ENCODE data around the gene TEX38.
"Not testable (repeated sequence)": the region's sequence is repeated elsewhere in the genome, so short reads cannot be mapped to it uniquely, and the experiment has no call there.

Gene TEX38

GRCh38 chr1:46689897-46690296 lies 18.2 kb downstream of the TEX38 start:
- DNase-seq = peak in 2 of 4 experiments; percentile 9 to 21

GRCh38 chr1:46690931-46691421 lies 19.3 kb downstream of the TEX38 start:
- DNase-seq = no peak

DNA sequence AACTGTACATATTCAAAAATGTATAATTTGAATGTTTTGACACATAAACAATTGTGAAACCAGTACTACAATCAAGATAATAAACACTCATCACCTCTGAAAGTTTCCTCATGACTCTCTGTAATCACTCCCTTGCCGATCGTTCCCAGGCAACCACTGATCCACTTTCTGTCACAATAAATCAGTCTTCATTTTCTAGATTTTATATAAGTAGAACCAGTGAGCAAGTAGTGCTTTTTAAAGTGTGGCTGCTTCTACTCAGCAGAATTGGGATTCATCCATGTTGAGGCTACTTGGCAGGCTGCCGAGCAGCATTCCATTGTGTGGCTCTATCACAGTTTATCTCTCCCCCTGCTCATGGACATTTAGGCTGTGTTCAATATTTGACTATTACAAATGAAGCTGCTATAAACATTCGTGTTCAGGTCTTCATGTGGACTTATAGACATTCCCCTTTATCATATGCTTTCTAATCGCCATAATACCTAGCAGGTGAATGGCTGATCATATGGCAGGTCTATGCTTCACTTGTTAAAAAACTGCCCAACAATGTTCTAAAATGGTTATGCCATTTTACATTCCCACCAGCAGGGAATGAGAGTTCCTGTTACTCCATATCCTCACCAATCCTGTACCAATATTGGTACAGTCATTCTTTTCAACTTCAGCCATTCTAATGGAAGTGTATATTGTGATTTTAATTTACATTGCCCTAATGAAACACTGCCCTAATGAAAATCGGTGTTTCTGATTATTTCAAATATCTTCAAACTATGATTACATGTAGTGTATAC lies 20.5 kb downstream of the TEX38 start:
- no peak for DNase-seq

DNA sequence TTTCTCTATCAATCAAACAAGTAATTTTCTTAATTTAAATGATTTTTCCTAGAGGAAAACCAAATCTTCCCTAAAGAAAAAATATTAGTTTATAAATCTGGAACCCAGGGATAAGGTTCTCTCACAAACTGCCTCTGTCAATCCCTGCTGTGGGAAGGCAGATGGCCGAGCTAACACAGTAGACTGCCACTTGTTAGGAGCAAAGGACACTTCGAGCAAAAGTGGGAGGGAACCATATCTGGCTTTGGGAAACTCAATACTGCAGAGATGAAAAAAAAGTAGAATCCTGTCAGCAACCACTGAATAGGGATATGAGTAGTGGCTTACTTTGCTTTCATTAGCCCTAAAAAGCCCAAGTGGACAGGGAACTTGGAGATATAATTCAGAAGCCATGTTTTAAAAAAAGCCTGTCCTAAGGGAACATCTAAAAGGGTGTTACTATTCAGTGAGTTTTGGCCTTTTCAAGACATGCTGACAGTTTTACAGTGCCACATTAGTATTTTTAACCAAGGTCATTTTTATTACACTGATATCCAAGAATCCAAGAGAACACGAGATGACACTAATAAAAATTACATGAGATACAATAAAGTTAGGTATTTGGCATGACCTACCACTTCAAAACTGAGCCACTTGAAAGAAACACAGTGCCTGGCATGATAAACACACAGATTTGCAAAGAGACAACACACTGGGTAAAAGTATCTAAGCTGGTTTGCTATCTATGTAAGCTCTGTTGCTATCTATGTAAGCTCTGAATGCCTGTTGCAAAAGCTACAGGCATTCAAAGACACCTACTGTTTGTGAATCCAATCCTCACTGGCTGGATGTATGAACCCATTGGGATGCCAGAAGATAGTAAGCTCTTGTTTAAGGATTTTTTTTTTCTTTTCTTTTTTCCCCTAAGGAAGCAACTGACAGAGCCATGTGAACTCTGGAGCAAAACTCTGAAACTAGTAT lies 21.4 kb downstream of the TEX38 start:
- no peak for DNase-seq

GRCh38 chr1:46694676-46695075 lies 23.0 kb downstream of the TEX38 start:
- DNase-seq = not testable (repeated sequence)

- DNase-seq = no peak
These were observed 25.4 kb downstream of the TEX38 start for GRCh38 chr1:46697053-46697452.

GRCh38 chr1:46699666-46700065 lies 28.0 kb downstream of the TEX38 start:
- peak; percentile 72 to 93 (median 84) for DNase-seq

DNA sequence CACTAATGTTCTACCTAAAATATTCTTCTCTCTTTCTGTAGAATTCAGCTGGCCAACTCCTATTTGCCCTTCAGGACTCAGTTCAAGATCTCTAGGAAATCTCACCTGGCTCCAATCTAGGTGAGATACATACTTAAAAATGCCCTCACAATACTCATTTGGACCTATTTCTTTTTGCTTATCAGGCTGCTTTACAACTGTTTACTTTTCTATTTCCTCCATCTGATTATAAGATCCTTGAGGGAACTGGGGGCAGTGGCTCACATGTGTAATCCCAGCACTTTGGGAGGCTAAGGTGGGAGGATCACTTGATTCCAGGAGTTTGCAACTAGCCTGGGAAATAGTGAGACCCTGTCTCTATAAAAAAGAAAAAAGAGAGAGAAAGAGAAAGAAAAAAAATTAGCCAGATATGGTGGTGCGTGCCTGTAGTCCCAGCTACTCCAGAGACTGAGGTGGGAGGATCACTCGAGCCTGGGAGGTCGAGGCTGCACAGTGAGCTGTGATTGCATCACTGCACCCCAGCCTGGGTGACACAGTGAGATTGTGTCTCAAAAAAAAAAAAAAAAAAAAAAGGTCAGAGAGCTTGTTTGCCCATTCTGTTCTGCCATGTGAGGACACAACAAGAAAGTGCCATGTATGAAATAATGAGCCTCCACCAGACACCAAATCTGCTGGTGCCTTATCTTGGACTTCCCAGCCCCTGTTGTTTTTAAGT lies 32.4 kb downstream of the TEX38 start:
- DNase-seq = no peak

- no peak for DNase-seq
These were observed 33.8 kb downstream of the TEX38 start for GRCh38 chr1:46705408-46705807.

DNA sequence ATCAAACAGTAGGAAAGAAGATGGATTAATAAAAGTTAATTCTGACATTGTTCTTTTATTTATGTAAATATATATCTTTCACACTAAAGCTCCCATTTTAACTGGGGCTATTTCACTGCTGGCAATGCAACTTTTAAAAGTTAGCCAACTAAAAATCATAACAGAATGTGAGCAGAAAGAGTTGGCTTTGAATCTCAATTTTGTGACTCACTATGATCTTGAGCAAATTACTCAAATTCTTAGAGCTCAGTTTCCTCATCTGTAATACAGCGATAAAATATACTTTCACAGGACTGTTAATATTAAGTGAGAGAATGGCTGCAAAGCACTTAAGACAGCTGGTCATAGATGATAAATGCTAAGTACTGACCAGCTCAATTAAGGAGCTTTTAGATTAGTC lies 36.5 kb downstream of the TEX38 start:
- DNase-seq = no peak

DNA sequence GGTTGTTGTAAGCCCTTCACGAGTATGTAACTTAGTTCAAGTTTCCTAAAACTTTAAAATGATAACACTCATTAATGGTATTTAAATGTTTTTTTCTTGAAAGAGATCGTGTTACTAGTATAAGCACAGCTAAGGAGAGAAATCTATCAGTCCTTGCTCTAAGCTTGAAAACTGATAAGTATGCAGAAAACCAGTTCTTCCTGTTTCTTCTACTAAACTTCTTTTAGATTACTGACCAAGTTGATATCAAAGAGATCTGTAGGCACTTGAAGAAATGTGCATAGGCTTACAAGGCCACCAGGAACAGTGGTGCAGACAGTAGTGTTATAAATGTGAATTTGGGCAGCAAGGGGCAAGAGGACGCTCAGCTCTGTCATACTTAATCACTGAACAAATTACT lies 43.3 kb downstream of the TEX38 start:
- DNase-seq = no peak

DNA sequence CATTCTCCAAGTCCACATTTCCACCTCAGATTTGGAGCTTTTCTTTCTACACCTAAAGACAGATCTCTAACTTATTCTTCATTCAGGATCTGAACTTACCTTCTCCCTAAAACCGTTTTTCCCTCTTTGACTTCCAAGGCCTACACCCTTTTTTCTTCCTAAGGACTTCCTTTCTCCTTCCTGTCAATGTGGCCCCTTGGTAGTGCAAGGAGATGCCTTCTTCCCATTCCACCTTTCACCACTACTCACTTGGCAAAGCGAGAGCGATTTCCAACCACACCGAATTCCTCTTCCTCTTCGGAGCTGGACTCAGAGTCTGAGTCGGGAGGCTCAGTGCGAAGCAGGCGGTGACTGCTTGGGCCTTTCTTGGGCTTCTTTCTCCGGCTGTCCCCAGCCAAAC lies 46.0 kb downstream of the TEX38 start:
- peak in 3 of 4 experiments; percentile 23 to 30 (median 26) for DNase-seq

- peak in 1 of 4 experiments; percentile 24 for DNase-seq
These were observed 46.7 kb downstream of the TEX38 start for GRCh38 chr1:46718340-46718726.

- DNase-seq = peak; percentile 96 to 98 (median 96)
These were observed 47.3 kb downstream of the TEX38 start, which contains the start of gene EFCAB14 for GRCh38 chr1:46718727-46719622. Gene EFCAB14, minus strand, starts transcription at chr1:46719114. Its CDS starts 1,027 bp downstream, at chr1:46718087.

GRCh38 chr1:46719689-46720088 lies 48.0 kb downstream of the TEX38 start:
- peak; percentile 12 to 41 (median 32) for DNase-seq

DNA sequence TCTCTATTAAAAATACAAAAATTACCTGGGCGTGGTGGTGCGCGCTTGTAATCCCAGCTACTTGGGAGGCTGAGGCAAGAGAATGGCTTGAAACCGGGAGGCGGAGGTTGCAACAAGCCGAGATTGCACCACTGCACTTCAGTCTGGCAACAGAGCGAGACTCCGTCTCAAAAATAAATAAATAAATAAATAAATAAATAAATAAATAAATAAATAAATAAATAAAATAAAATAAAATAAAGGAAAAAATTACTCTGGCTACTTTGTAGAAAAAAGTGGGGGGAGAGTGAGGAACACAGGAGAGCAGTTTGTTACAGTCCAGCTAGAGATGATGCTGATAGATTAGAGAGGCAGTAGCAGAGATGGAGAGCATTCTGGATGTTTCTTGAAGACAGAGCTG lies 48.7 kb downstream of the TEX38 start:
- not testable (repeated sequence) for DNase-seq

- DNase-seq = no peak
These were observed 49.5 kb downstream of the TEX38 start for GRCh38 chr1:46721204-46721603.

DNA sequence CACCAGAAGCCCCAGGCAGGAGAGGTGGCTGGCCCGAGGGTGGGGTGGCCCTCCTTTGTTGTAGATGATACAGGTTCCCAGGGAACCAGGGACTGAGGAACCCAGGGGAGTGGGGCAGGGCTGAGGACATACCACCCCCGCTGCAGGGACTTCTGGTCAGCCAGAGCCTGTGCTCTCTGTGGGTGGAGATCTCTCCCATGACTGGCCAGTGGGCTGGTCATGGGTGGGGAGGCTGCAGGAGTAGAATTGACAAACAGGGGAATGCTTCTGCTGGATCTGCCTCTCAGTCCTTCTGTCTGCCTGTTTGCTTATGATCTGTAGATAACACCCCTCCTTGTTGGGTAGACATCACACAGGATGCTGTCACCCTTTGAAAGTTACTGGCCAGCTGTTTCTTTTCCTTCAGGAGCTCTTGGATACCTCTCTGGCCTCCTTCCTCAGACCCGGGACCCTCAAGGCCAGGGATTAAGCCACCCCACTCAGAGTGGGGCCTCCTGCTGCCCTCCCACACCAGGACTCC lies 50.1 kb downstream of the TEX38 start:
- peak in 3 of 4 experiments; percentile 20 to 69 (median 49) for DNase-seq
